KOPT-K1 (cell line): Measurements from ENCODE around the gene MYLK.
"Not testable (repeated sequence)": the region's sequence is repeated elsewhere in the genome, so short reads cannot be mapped to it uniquely, and the experiment has no call there.

Source experiments
- H3K27ac ChIP-seq: fragments of 200-600 bp; sonication (generic); 2 replicates; pipeline ENCODE4 v1.5.1; 2016; ENCODE audit warnings: antibody characterized with exemption, mild to moderate bottlenecking, low read depth, low read length; ENCODE audit not compliant: poor library complexity, severe bottlenecking
- H3K36me3 ChIP-seq: fragments of 200-600 bp; sonication (generic); 2 replicates; pipeline ENCODE4 v1.5.1; 2017; ENCODE audit warnings: antibody characterized with exemption, mild to moderate bottlenecking, low read length, moderate library complexity; ENCODE audit not compliant: insufficient read depth
- H3K9me3 ChIP-seq: fragments of 200-600 bp; sonication (generic); 2 replicates; pipeline ENCODE4 v1.5.1; 2017; ENCODE audit warnings: antibody characterized with exemption, low read length, mild to moderate bottlenecking; ENCODE audit not compliant: insufficient read depth, poor library complexity, severe bottlenecking

MYLK gene

GRCh38 chr3:123628996-123629746 is 255.0 kb downstream of the MYLK start:
- Histone ChIP-seq H3K9me3 (no peaks in the 10 kb centered on the region), H3K36me3 (no peaks in the 10 kb centered on the region), H3K27ac (no peak overlapping the region)

GRCh38 chr3:123627673-123628670 is 256.2 kb downstream of the MYLK start:
- H3K9me3 ChIP-seq: no peaks in the 10 kb centered on the region
- no peaks in the 10 kb centered on the region for H3K36me3 ChIP-seq
- no peak overlapping the region for H3K27ac ChIP-seq

- no peak overlapping the region for H3K27ac ChIP-seq
- H3K36me3 ChIP-seq: no peaks in the 10 kb centered on the region
- H3K9me3 ChIP-seq: no peaks in the 10 kb centered on the region
Measured at GRCh38 chr3:123626881-123627280, 257.3 kb downstream of the MYLK start.

- H3K9me3 ChIP-seq: no peaks in the 10 kb centered on the region
- H3K36me3 ChIP-seq: no peaks in the 10 kb centered on the region
- no peak overlapping the region for H3K27ac ChIP-seq
Measured at GRCh38 chr3:123624302-123624701, 259.8 kb downstream of the MYLK start.

GRCh38 chr3:123623346-123623880 is 260.7 kb downstream of the MYLK start:
- Histone ChIP-seq H3K27ac (no peak overlapping the region), H3K9me3 (no peaks in the 10 kb centered on the region), H3K36me3 (no peaks in the 10 kb centered on the region)

- H3K36me3 ChIP-seq: no peaks in the 10 kb centered on the region
- H3K9me3 ChIP-seq: no peaks in the 10 kb centered on the region
- no peak overlapping the region for H3K27ac ChIP-seq
Measured at GRCh38 chr3:123622766-123623165, 261.4 kb downstream of the MYLK start.

- no peaks in the 10 kb centered on the region for H3K9me3 ChIP-seq
- no peak overlapping the region for H3K27ac ChIP-seq
- H3K36me3 ChIP-seq: no peaks in the 10 kb centered on the region
Measured at GRCh38 chr3:123621850-123622189, 262.3 kb downstream of the MYLK start.

- Histone ChIP-seq H3K27ac (no peak overlapping the region), H3K9me3 (no peaks in the 10 kb centered on the region), H3K36me3 (no peaks in the 10 kb centered on the region)
Measured at GRCh38 chr3:123621186-123621849, 262.8 kb downstream of the MYLK start.

GRCh38 chr3:123620343-123620742 is 263.8 kb downstream of the MYLK start:
- Histone ChIP-seq H3K9me3 (no peaks in the 10 kb centered on the region), H3K27ac (no peak overlapping the region), H3K36me3 (no peaks in the 10 kb centered on the region)

GRCh38 chr3:123618768-123619484 is 265.2 kb downstream of the MYLK start:
- H3K9me3 ChIP-seq: no peaks in the 10 kb centered on the region
- H3K27ac ChIP-seq: no peak overlapping the region
- H3K36me3 ChIP-seq: no peaks in the 10 kb centered on the region

GRCh38 chr3:123618076-123618708 is 265.9 kb downstream of the MYLK start:
- no peaks in the 10 kb centered on the region for H3K9me3 ChIP-seq
- no peak overlapping the region for H3K27ac ChIP-seq
- H3K36me3 ChIP-seq: no peaks in the 10 kb centered on the region

- H3K36me3 ChIP-seq: peaks cover 7% of the 10 kb centered on the region; the same call in 1 of the 2 replicates
- no peak overlapping the region for H3K27ac ChIP-seq
- H3K9me3 ChIP-seq: no peaks in the 10 kb centered on the region
Measured at GRCh38 chr3:123616593-123616992, 267.5 kb downstream of the MYLK start.

GRCh38 chr3:123613543-123613942 is 270.6 kb downstream of the MYLK start:
- H3K9me3 ChIP-seq: no peaks in the 10 kb centered on the region
- H3K27ac ChIP-seq: no peak overlapping the region
- peaks cover 7% of the 10 kb centered on the region; the same call in 1 of the 2 replicates for H3K36me3 ChIP-seq

GRCh38 chr3:123611674-123612073 is 272.5 kb downstream of the MYLK start:
- H3K27ac ChIP-seq, H3K36me3 ChIP-seq: not testable (repeated sequence)

More at GRCh38 chr3:123611674-123612073, 272.5 kb downstream of the MYLK start:
- not testable (repeated sequence) for H3K9me3 ChIP-seq
